IMR-90 (cell line): ENCODE data around the gene SLC47A2. TPM values are rescaled to one million over a fixed set of nuclear protein-coding genes. Genes with fewer than 3 reads are reported as not detected.
A peak's percentile ranks its signal among the peaks of the same experiment; 100 is the strongest.

Source experiments
- ATAC-seq: fragments of 200-7000 bp; cut with Tn5 transposase; 2 replicates; pipeline ENCODE4 v1.9.1; 2020; ENCODE audit warnings: low read depth, mild to moderate bottlenecking, moderate library complexity
- BruUV-seq: library from RNA; stranded (reverse); fragments of 400-500 nt; replicated peaks from 2 replicates; lab custom pipeline; 2021; lab: Mats Ljungman, UMichigan
- CTCF ChIA-PET: fragments of 300-600 bp; formaldehyde crosslinking; extraction: SDS; loops from one replicate; lab custom pipeline; 2021; ENCODE audit warnings: antibody characterized with exemption; lab: Yijun Ruan, JAX
- POLR2A ChIA-PET: fragments of 300-600 bp; sonication (Branson Sonifier 250); formaldehyde crosslinking; loops from one replicate; lab custom pipeline; 2022; ENCODE audit warnings: antibody characterized with exemption; ENCODE audit not compliant: unreplicated experiment; lab: Charles Lee
- DNase-seq: peaks from one replicate; pipeline ENCODE4 v3.0.0; 2013
- H2AFZ ChIP-seq: replicated peaks from 2 replicates; pipeline ENCODE3; 2013; ENCODE audit warnings: low read length, mild to moderate bottlenecking; ENCODE audit not compliant: poor library complexity
- H2AK5ac ChIP-seq: 2 replicates; pipeline ENCODE4 v1.6.1; 2013; ENCODE audit warnings: low read depth, low read length, inconsistent platforms
- H2AK9ac ChIP-seq: replicated peaks from 2 replicates; pipeline ENCODE3; 2013; ENCODE audit warnings: mild to moderate bottlenecking, low read depth, low read length, moderate library complexity; ENCODE audit not compliant: poor library complexity
- H2BK120ac ChIP-seq: 2 replicates; pipeline ENCODE4 v1.6.1; 2013; ENCODE audit warnings: low read depth, low read length, inconsistent platforms
- H2BK15ac ChIP-seq: 3 replicates; pipeline ENCODE4 v1.6.1; 2013; ENCODE audit warnings: low read depth, low read length, inconsistent platforms
- H2BK20ac ChIP-seq: 2 replicates; pipeline ENCODE4 v1.6.1; 2013; ENCODE audit warnings: low read depth, mild to moderate bottlenecking, inconsistent platforms, low read length, moderate library complexity
- H2BK5ac ChIP-seq: 2 replicates; pipeline ENCODE4 v1.6.1; 2013; ENCODE audit warnings: mild to moderate bottlenecking, low read depth, low read length, inconsistent platforms; ENCODE audit not compliant: poor library complexity, severe bottlenecking
- H3K14ac ChIP-seq: replicated peaks from 2 replicates; pipeline ENCODE4 v1.6.1; 2013; ENCODE audit warnings: low read depth, low read length, inconsistent platforms
- H3K18ac ChIP-seq: 2 replicates; pipeline ENCODE4 v1.6.1; 2013; ENCODE audit warnings: low read depth, low read length, control low read depth
- H3K23ac ChIP-seq: 2 replicates; pipeline ENCODE4 v1.6.1; 2013; ENCODE audit warnings: low read depth, low read length, inconsistent platforms
- H3K27ac ChIP-seq: 2 replicates; pipeline ENCODE4 v1.5.1; 2013; ENCODE audit warnings: mild to moderate bottlenecking, control low read depth, low read length; ENCODE audit not compliant: insufficient read depth
- H3K27me3 ChIP-seq: 2 replicates; pipeline ENCODE4 v1.6.1; 2013; ENCODE audit warnings: low read length; ENCODE audit not compliant: control insufficient read depth, insufficient read depth
- H3K36me3 ChIP-seq: 2 replicates; pipeline ENCODE4 v1.6.1; 2013; ENCODE audit warnings: low read length, mixed read lengths; ENCODE audit not compliant: control insufficient read depth, insufficient read depth
- H3K4ac ChIP-seq: 2 replicates; pipeline ENCODE4 v1.6.1; 2013; ENCODE audit warnings: low read depth, low read length, inconsistent platforms
- H3K4me1 ChIP-seq: 2 replicates; pipeline ENCODE4 v1.6.1; 2013; ENCODE audit warnings: low read length, mixed read lengths; ENCODE audit not compliant: control insufficient read depth, insufficient read depth
- H3K4me2 ChIP-seq: 2 replicates; pipeline ENCODE4 v1.6.1; 2013; ENCODE audit warnings: low read depth, mild to moderate bottlenecking, control low read depth, low read length, moderate library complexity
- H3K4me3 ChIP-seq: 2 replicates; pipeline ENCODE4 v1.5.1; 2013; ENCODE audit warnings: low read depth, mild to moderate bottlenecking, control low read depth, low read length, moderate library complexity; ENCODE audit not compliant: insufficient read depth
- H3K56ac ChIP-seq: 2 replicates; pipeline ENCODE4 v1.6.1; 2013; ENCODE audit warnings: low read length, inconsistent platforms; ENCODE audit not compliant: insufficient read depth; ENCODE audit errors: extremely low read depth
- H3K79me1 ChIP-seq, 2 experiments: 2 replicates each; pipeline ENCODE4 v1.6.1; 2013; ENCODE audit warnings: low read length in 2 of 2, inconsistent platforms in 1 of 2, low read depth in 1 of 2
- H3K9ac ChIP-seq: 2 replicates; pipeline ENCODE4 v1.6.1; 2013; ENCODE audit warnings: low read depth, low read length, control low read depth
- H3K9me1 ChIP-seq: 2 replicates; pipeline ENCODE4 v1.6.1; 2013; ENCODE audit warnings: low read length, inconsistent platforms; ENCODE audit not compliant: insufficient read depth
- H3K9me3 ChIP-seq: 2 replicates; pipeline ENCODE4 v1.6.1; 2013; ENCODE audit warnings: low read length; ENCODE audit not compliant: control insufficient read depth, insufficient read depth
- H4K20me1 ChIP-seq: 2 replicates; pipeline ENCODE4 v1.6.1; 2013; ENCODE audit warnings: low read length, inconsistent platforms; ENCODE audit not compliant: insufficient read depth
- H4K5ac ChIP-seq: 2 replicates; pipeline ENCODE4 v1.6.1; 2013; ENCODE audit warnings: mild to moderate bottlenecking, low read depth, low read length, control low read depth
- H4K8ac ChIP-seq, 2 experiments: 2 replicates each; pipeline ENCODE4 v1.6.1; 2013; ENCODE audit warnings: low read depth in 2 of 2, low read length in 2 of 2, control low read depth in 1 of 2, inconsistent platforms in 1 of 2
- H4K91ac ChIP-seq: 2 replicates; pipeline ENCODE4 v1.6.1; 2013; ENCODE audit warnings: low read depth, low read length, inconsistent platforms; ENCODE audit not compliant: insufficient read depth
- BHLHE40 ChIP-seq: fragments of 150-350 bp; IDR thresholded peaks from 2 replicates; pipeline ENCODE4 v1.6.1; 2016; ENCODE audit warnings: mild to moderate bottlenecking, low read depth, low read length
- FOS ChIP-seq: fragments of 150-350 bp; IDR thresholded peaks from 2 replicates; pipeline ENCODE4 v1.6.1; 2016; ENCODE audit warnings: low read depth, low read length
- MAFK ChIP-seq: IDR thresholded peaks from 2 replicates; pipeline ENCODE4 v1.6.1; 2012; ENCODE audit warnings: low read depth, low read length, improper control_type of control experiment
- MXI1 ChIP-seq: IDR thresholded peaks from 2 replicates; pipeline ENCODE4 v1.6.1; 2012; ENCODE audit warnings: low read depth, mild to moderate bottlenecking, low read length, moderate library complexity, borderline replicate concordance
- NFE2L2 ChIP-seq: fragments of 150-350 bp; IDR thresholded peaks from 2 replicates; pipeline ENCODE4 v1.6.1; 2016; ENCODE audit warnings: low read depth, mild to moderate bottlenecking, low read length
- SMC3 ChIP-seq: fragments of 150-350 bp; IDR thresholded peaks from 2 replicates; pipeline ENCODE4 v1.6.1; 2016; ENCODE audit warnings: low read depth, mild to moderate bottlenecking, antibody characterized with exemption, low read length, moderate library complexity
- WGBS, 2 experiments: methylation state at CpG; one replicate each; pipeline versions ENCODE4 v1.1.5 to v1.1.7; 2013; ENCODE audit warnings: missing lambda C conversion rate in 2 of 2; ENCODE audit not compliant: insufficient read length in 1 of 2; ENCODE audit errors: extremely low coverage in 2 of 2; 5-methylcytosine and 5-hydroxymethylcytosine counted together
- dilution Hi-C: fragments of 300-500 bp; cut with HindIII; formaldehyde crosslinking; loops from one replicate; pipeline ENCODE4 v1.14.3; 2018; ENCODE audit warnings: low sequenced_read_pairs; ENCODE audit not compliant: unreplicated experiment
- in situ Hi-C: fragments of 300-500 bp; cut with MboI; formaldehyde crosslinking; loops from 3 replicates; pipeline ENCODE4 v1.14.3; 2019; ENCODE audit warnings: low sequenced_read_pairs, inconsistent platforms, mixed read lengths
- intact Hi-C: fragments of 100-400 bp; cut with micrococcal nuclease; formaldehyde crosslinking; loops from 2 replicates; pipeline ENCODE4 v1.10.0; 2022
- polyA plus RNA-seq, 3 experiments: library from polyadenylated mRNA; depleted of rRNA; stranded (reverse); fragments of >200 nt; gene quantifications; 2 replicates each; pipeline ENCODE4 v1.2.3, GENCODE V29; 2012; ENCODE audit warnings: low replicate concordance in 1 of 3
- total RNA-seq: library from RNA; depleted of rRNA; stranded (reverse); fragments of >200 nt; gene quantifications from 2 replicates; pipeline ENCODE4 v1.2.3, GENCODE V29; 2012

SLC47A2 gene
- total and polyA plus RNA-seq, 2 of the 4 experiments (the other 2 are of a cell fraction): not detected

DNA sequence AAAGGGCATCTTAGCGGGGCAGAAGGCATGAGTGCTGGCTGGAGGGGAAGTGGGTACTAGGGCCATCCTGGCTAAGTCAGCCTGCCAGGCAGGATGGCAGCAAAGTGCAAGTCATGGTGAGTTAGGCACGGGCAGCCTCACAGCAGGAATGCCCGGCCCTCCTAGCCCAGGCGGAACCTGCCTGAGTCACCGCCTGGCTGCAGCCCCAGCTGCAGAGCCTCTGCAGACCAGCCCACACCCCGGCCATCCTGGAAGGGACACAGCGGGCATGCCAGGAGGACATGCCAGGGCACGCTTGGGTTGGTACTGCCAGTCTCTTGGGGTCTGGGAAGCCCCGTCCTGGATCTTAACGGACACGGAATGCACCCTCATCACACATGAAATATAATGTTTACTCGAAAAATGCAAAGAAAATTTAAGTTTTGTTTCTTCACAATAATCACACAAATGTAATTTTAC, 36.7 kb upstream of the SLC47A2 start:
- no TSS peak for BruUV-seq
- peak overlapping the region; percentile 80; the same call in 1 of the 2 replicates for H4K5ac ChIP-seq
- peaks cover 36% of the 10 kb centered on the region for H3K27me3 ChIP-seq
- H3K4me1 ChIP-seq: peaks cover 4% of the 10 kb centered on the region
- 0 out of 2 replicates have a peak, but pooled peaks cover 4% of the 10 kb centered on the region for H3K9me1 ChIP-seq
- DNase-seq (peak; percentile 60), ATAC-seq (peak; percentile 92)
- no peak overlapping the region for H3K9ac ChIP-seq
- TF ChIP-seq SMC3 (no peak), MXI1 (no peak), FOS (0 out of 2 replicates have a peak, but pooled peaks have one; percentile 21), BHLHE40 (0 out of 2 replicates have a peak, but pooled peaks have one; percentile 24), NFE2L2 (peak; percentile 95), MAFK (peak; percentile 41; the same call in 1 of the 2 replicates)
- H2BK5ac ChIP-seq: peak overlapping the region; percentile 18
- in situ Hi-C loops (no loop called here), intact Hi-C loops (no loop called here), dilution Hi-C loops (no loop called here)
- peak overlapping the region; percentile 76 for H2AFZ ChIP-seq
- no peak overlapping the region for H3K4me3 ChIP-seq
- ChIA-PET POLR2A (no interaction called here), CTCF (interaction anchor here (0.7 to 2.6 kb wide), 4 partner anchors 9 to 391 kb away, joined by 3 to 11 read pairs (median 4); partner anchors contain the start of gene B9D1)
- H2BK120ac ChIP-seq: peak overlapping the region; percentile 65
- no peak overlapping the region; the same call in 2 of the 3 replicates for H2BK15ac ChIP-seq
- H2BK20ac ChIP-seq: peak overlapping the region; percentile 8; the same call in 1 of the 2 replicates
- H4K20me1 ChIP-seq: no peaks in the 10 kb centered on the region; the same call in 1 of the 2 replicates
- H3K23ac ChIP-seq: no peak overlapping the region
- no peak overlapping the region for H3K4me2 ChIP-seq
- H2AK9ac ChIP-seq: peak overlapping the region; percentile 8
- no peaks in the 10 kb centered on the region for H3K36me3 ChIP-seq
- no peaks in the 10 kb centered on the region for H3K9me3 ChIP-seq
- H3K56ac ChIP-seq: no peak overlapping the region
- H4K8ac ChIP-seq: peak overlapping the region in 1 of 2 experiments; percentile 37; a peak in 2 of 4 replicates
- H3K27ac ChIP-seq: no peak overlapping the region
- H3K79me1 ChIP-seq: no peaks in the 10 kb centered on the region
- no peak overlapping the region; the same call in 1 of the 2 replicates for H4K91ac ChIP-seq
- no peak overlapping the region for H2AK5ac ChIP-seq
- 0 out of 2 replicates have a peak overlapping the region, but pooled peaks have one; percentile 62 for H3K14ac ChIP-seq
- peak overlapping the region; percentile 36; the same call in 1 of the 2 replicates for H3K4ac ChIP-seq
- no peak overlapping the region for H3K18ac ChIP-seq
- 92% methylated on average over 3 of the region's 12 CpGs; no CpG with 5 or more reads in 1 of the 2 experiments for WGBS, 2 experiments
